GM12872 (cell line): Measurements from ENCODE around the gene PIEZO1.

Experiments used
- TF ChIP-seq, protein P1 (sequence below): IDR thresholded peaks from 3 replicates; pipeline ENCODE4 v1.5.1; 2011; ENCODE audit warnings: low read depth, mild to moderate bottlenecking, low read length, moderate library complexity; ENCODE audit not compliant: insufficient read depth

PIEZO1 gene

DNA sequence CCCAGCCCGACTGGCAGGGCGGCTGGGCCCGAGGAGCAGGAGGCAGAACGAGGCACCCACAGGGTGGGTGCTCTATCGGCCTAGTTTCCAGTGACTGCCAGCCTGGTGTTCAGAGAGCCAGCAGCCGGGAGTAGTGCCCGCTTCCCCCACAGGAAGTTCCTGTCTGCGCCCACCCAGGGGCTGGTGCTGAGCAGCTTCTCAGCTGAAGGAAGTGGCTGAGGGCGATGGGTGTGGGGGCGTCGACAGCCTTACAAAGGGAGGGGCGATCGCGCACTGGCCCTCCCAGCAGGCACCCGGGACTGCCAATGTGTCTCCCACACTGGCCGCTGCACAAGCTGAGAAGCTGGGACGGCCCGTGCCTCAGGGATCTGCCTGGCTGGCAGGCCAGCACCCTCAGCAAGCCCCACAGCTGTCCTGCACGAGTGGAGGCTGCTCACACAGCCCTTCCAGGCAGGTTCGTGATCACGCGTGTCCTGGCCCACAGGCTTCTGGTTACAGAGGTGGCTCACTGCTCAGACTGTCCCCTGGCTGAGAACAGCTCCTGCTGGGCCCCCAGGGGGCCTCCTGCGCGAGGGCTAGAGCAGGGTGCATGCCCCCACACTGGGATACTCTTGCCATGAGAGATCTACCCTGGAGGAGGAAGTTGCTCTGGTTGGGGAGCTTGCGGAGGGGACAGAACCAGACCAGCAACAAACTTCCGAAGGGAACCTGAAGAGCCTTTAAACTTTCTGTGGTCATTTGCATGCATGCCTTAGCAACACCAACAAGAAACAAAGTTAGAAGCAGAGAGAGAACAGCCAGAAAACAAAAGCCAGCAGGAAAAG, 81.3 kb downstream of the PIEZO1 start:
- TF ChIP-seq, protein P1, sequence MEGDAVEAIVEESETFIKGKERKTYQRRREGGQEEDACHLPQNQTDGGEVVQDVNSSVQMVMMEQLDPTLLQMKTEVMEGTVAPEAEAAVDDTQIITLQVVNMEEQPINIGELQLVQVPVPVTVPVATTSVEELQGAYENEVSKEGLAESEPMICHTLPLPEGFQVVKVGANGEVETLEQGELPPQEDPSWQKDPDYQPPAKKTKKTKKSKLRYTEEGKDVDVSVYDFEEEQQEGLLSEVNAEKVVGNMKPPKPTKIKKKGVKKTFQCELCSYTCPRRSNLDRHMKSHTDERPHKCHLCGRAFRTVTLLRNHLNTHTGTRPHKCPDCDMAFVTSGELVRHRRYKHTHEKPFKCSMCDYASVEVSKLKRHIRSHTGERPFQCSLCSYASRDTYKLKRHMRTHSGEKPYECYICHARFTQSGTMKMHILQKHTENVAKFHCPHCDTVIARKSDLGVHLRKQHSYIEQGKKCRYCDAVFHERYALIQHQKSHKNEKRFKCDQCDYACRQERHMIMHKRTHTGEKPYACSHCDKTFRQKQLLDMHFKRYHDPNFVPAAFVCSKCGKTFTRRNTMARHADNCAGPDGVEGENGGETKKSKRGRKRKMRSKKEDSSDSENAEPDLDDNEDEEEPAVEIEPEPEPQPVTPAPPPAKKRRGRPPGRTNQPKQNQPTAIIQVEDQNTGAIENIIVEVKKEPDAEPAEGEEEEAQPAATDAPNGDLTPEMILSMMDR: no peak

DNA sequence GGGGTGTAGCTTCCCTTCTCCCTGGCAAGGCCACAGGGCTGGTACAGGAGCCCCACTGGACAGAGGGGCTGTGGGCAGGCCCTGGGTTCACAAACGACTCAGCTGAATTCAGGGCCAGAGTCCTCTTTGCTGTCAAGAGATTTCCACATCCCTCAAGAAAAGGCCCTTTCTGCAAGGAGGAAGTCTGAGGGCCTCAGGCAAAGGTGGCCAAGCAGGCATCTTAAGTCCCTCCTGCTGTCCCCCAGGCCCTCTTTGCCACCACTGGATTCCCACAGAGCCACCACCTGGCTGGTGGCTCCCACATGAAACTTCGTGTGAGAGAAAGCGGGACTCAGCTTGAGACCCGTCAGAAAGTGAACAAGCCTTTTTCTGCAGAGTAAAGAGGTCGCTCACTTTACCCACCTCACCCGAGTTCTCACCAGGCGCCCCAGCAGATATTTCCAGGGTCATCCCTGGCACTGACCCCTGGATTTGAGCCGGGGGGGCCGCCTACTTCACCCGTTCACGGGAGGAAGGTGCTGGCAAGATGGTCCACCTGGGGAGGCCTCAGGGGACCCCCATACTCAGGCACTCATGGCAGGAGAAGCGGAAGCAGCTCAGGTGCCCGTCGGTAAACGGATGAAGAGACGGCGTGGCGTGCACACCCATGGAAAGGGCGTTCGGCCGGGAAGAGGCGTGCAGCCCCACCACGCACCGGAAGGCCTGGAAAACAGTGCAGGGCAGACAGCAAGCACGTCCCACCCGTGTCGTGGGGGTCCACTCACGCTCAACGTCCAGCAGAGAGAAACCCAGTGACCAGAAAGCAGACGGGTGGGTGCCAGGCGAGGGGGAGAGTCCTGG, 82.4 kb downstream of the PIEZO1 start:
- TF ChIP-seq, protein P1: no peak

DNA sequence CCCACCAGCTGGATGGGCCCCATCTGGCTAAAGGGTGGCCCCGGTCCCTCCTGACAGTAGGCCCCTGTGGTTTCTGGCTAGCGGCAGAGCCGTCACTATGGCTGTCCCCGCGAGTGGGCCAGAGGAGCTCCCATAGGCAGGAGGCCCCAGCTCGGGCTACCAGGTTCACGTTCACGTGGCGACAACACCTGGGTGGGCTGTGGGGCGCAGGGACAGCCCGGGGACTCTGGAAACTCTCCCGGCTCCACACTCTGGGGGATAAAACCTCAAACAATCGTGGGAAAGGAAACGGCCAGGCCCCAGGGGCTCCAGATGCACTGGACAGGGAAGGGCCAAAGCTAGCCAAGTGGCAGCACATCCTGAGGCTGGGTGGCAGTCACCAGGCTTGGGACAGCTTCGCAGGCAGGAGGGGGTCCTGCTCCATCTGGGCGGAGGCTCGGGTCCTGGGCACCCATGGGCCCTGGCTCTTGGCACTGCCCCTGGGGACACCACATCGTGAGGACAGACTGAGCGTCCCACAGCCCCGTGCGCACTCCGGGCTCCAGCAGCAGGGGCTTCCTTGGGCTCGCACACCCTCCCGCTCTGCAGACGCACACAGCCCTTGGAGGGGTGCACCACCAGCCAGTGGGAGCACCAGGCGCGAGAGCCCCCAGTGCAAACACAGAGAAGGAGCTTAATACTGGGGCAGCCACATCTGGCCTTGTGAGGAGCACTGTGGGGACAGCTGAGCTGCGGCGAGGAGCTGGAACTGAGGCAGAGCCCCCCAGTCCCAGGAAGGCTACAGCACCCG, 83.2 kb downstream of the PIEZO1 start:
- TF ChIP-seq, protein P1: no peak

DNA sequence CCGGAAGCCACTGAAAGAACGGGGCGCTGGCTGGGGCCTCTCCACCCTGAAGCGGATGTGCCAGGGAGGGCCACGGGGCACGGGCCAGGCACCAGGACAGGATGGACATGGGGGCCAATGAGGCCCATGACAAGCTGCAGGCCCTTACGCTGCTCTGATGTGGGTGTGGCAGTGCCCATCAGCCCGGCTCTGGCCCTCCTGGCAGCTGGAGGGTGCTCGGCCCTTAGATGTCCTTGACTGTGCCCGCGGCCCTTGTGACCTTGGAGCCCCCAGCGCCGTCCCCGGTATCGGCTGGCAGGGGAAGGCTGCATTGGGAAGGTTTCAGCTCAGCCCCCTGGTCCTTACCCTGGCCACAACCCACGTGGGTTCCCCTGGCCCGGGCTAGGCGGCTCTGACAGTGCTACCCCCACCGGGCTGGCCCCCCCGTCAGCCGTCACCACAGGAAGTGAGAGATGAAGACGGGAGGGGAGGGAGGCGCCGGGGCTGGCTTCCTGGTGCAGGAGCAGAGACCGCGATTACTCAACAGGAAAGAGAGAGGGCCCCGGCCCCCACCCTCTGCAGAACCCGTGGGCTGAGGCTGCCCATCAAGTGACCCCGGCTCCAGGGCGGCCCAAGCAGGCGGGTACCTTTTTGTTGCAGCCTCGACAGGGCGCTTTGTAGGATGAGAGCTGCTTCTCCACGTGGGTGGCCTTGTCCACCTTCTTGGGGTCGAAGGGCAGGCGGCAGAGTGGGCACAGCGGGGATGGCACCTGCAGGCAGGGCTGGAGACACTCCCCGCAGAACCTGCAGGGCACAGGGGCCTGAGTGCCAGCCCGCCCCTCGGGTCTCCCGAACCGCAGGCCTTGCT, 84.2 kb downstream of the PIEZO1 start:
- TF ChIP-seq, protein P1: no peak

DNA sequence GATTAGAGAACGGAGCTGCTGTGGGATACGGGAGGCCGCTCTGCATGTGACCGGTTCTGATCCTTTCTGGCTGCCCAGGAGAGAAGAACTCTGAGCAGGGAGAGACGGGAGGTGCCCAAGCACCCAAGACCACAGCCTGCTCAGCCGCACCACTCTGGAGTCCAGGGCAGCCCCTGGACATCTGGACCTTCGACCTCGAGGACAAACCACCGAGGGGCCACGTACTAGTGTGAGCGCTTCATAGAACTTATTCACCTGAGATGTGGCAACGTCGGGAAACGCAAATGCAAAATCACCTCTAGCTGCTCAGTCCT, 84.7 kb downstream of the PIEZO1 start:
- TF ChIP-seq, protein P1: no peak

DNA sequence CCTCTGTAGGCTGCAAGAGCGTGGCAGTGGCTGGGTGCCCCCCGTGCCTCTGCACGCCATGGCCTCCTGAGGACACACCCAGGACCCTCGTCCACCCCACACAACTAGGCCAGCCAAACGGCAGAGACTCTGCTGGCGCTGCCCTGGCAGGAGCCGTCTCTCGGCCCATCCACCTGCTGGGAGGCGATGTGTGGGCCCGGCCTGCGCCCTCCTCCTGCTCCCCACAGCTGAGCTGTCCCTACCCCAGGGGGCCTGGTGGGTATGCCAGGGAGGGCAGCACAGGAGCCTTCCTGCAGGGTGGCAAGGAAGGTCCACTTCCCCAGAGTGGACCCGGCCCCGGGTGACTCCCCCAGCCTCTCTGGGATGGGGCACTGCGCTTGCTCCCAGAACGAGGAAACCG, 85.8 kb downstream of the PIEZO1 start:
- TF ChIP-seq, protein P1: no peak

DNA sequence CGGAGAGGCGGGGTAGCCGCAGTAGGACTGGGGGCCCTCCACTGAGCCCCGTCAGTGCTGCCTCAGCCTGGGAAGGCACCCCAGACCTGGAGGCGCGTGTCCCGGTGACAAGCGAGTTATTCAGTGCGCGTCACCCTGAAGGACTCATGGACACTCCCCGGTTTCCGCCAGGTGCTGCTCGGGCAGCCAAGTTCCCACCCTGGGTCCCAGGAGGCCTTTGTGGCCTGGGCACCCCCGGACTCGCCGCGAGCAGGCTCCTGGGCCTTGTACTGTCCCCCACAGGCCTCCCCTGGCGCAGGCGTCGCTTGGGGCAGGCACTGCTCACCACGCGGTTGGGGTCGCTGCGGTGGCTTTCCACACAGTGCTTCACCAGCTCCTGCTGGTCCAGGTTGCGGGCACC, 86.4 kb downstream of the PIEZO1 start:
- TF ChIP-seq, protein P1: no peak
